Measurements from ENCODE around the gene GALNT2. TPM values are rescaled to one million over a fixed set of nuclear protein-coding genes. Genes with fewer than 3 reads are reported as not detected.

Gene GALNT2
- total RNA-seq, 1 experiment from 2014 or later: 62.2 TPM

GRCh38 chr1:230128569-230129285 is 61.7 kb downstream of the GALNT2 start:
- CTCF ChIA-PET: no interaction called here
- H3K4me3 Mint-ChIP-seq (ENCODE audit: unreplicated experiment): no peak overlapping the region

GRCh38 chr1:230129341-230129740 is 62.3 kb downstream of the GALNT2 start:
- H3K27ac Mint-ChIP-seq (ENCODE audit: unreplicated experiment): no peak overlapping the region
- no peaks in the 10 kb centered on the region for H3K9me3 Mint-ChIP-seq (ENCODE audit: unreplicated experiment)
- Histone ChIP-seq H3K36me3 (ENCODE audit: control insufficient read depth, insufficient read depth, low read length) (peaks cover 1% of the 10 kb centered on the region; the same call in 1 of the 2 replicates), H3K9me3 (no peaks in the 10 kb centered on the region), H3K27me3 (replicated peaks; ENCODE audit: control insufficient read depth, insufficient read depth, low read length) (no peaks in the 10 kb centered on the region), H3K4me3 (ENCODE audit: low read depth, low read length) (no peak overlapping the region), H3K4me1 (peaks cover under 1% of the 10 kb centered on the region)
- DNase-seq: no peak
- H3K27me3 Mint-ChIP-seq (ENCODE audit: insufficient read depth, unreplicated experiment): no peaks in the 10 kb centered on the region
- ChIA-PET CTCF (no interaction called here), POLR2A (no interaction called here)
- no peaks in the 10 kb centered on the region for H3K36me3 Mint-ChIP-seq (ENCODE audit: insufficient read depth, unreplicated experiment)
- H3K4me3 Mint-ChIP-seq (ENCODE audit: unreplicated experiment): no peak overlapping the region
- H3K4me1 Mint-ChIP-seq (ENCODE audit: low read depth, unreplicated experiment): peaks cover 25% of the 10 kb centered on the region
- intact Hi-C loops (cut with micrococcal nuclease; ENCODE audit: unreplicated experiment): no loop called here
- BruUV-seq (replicated peaks): no TSS peak
- TF ChIP-seq CTCF (IDR thresholded peaks at IDR 0.05; ENCODE audit: insufficient read depth in 1 of 2, low read depth in 1 of 2, low read length in 1 of 2, severe bottlenecking in 1 of 2, unreplicated experiment in 1 of 2): no peak

More at GRCh38 chr1:230128569-230129285, 61.7 kb downstream of the GALNT2 start:
- Mint-ChIP-seq H3K27me3 (ENCODE audit: insufficient read depth, unreplicated experiment) (no peaks in the 10 kb centered on the region), H3K27ac (ENCODE audit: unreplicated experiment) (no peak overlapping the region), H3K9me3 (ENCODE audit: unreplicated experiment) (no peaks in the 10 kb centered on the region), H3K36me3 (ENCODE audit: insufficient read depth, unreplicated experiment) (no peaks in the 10 kb centered on the region), H3K4me1 (ENCODE audit: low read depth, unreplicated experiment) (peaks cover 20% of the 10 kb centered on the region)
- H3K36me3 ChIP-seq (ENCODE audit: control insufficient read depth, insufficient read depth, low read length): peaks cover 1% of the 10 kb centered on the region; the same call in 1 of the 2 replicates
- intact Hi-C loops (cut with micrococcal nuclease; ENCODE audit: unreplicated experiment): no loop called here
- no TSS peak for BruUV-seq (replicated peaks)
- no peak overlapping the region for H3K4me3 ChIP-seq (ENCODE audit: low read depth, low read length)
- H3K27me3 ChIP-seq (replicated peaks; ENCODE audit: control insufficient read depth, insufficient read depth, low read length): no peaks in the 10 kb centered on the region
- POLR2A ChIA-PET: no interaction called here
- TF ChIP-seq CTCF (IDR thresholded peaks at IDR 0.05; ENCODE audit: insufficient read depth in 1 of 2, low read depth in 1 of 2, low read length in 1 of 2, severe bottlenecking in 1 of 2, unreplicated experiment in 1 of 2): no peak
- peaks cover 7% of the 10 kb centered on the region for H3K4me1 ChIP-seq
- H3K9me3 ChIP-seq: no peaks in the 10 kb centered on the region
- DNase-seq: no peak

- Histone ChIP-seq H3K27me3 (replicated peaks; ENCODE audit: control insufficient read depth, insufficient read depth, low read length) (no peaks in the 10 kb centered on the region), H3K4me3 (ENCODE audit: low read depth, low read length) (no peak overlapping the region), H3K9me3 (no peaks in the 10 kb centered on the region), H3K36me3 (ENCODE audit: control insufficient read depth, insufficient read depth, low read length) (peaks cover 1% of the 10 kb centered on the region; the same call in 1 of the 2 replicates), H3K4me1 (no peaks in the 10 kb centered on the region)
- intact Hi-C loops (cut with micrococcal nuclease; ENCODE audit: unreplicated experiment): no loop called here
- POLR2A ChIA-PET: no interaction called here
- BruUV-seq (replicated peaks): no TSS peak
- CTCF ChIA-PET: interaction anchor here (0.7 kb wide), 2 partner anchors 10 to 16 kb away, joined by 3 to 6 read pairs; no protein-coding TSS in a partner anchor
- Mint-ChIP-seq H3K36me3 (ENCODE audit: insufficient read depth, unreplicated experiment) (no peaks in the 10 kb centered on the region), H3K27me3 (ENCODE audit: insufficient read depth, unreplicated experiment) (no peaks in the 10 kb centered on the region), H3K4me3 (ENCODE audit: unreplicated experiment) (no peak overlapping the region), H3K27ac (ENCODE audit: unreplicated experiment) (no peak overlapping the region), H3K4me1 (ENCODE audit: low read depth, unreplicated experiment) (peaks cover 22% of the 10 kb centered on the region), H3K9me3 (ENCODE audit: unreplicated experiment) (no peaks in the 10 kb centered on the region)
- no peak for TF ChIP-seq CTCF (IDR thresholded peaks at IDR 0.05; ENCODE audit: insufficient read depth in 1 of 2, low read depth in 1 of 2, low read length in 1 of 2, severe bottlenecking in 1 of 2, unreplicated experiment in 1 of 2)
- DNase-seq: no peak
These were observed 63.3 kb downstream of the GALNT2 start for GRCh38 chr1:230130172-230130944.
